ENCODE results near the gene LCK. TPM values are rescaled to one million over a fixed set of nuclear protein-coding genes. Genes with fewer than 3 reads are reported as not detected.
"Not testable (repeated sequence)": the region's sequence is repeated elsewhere in the genome, so short reads cannot be mapped to it uniquely, and the experiment has no call there.

Gene LCK
- total RNA-seq, 2 experiments from 2014 or later, result 224 to 246 TPM

- ChIA-PET CTCF (no interaction called here), POLR2A (no interaction called here)
- no peak overlapping the region for H3K27ac Mint-ChIP-seq
- peaks cover 61% of the 10 kb centered on the region for H3K36me3 Mint-ChIP-seq
- H3K9me3 Mint-ChIP-seq, result no peaks in the 10 kb centered on the region
- H3K27me3 Mint-ChIP-seq, result no peaks in the 10 kb centered on the region
- H3K4me3 Mint-ChIP-seq, result no peak overlapping the region
- peaks cover 40% of the 10 kb centered on the region for H3K4me1 Mint-ChIP-seq (ENCODE audit: low read depth)
- intact Hi-C loops (cut with micrococcal nuclease), result no loop called here
- no peak for DNase-seq
These were observed 24.4 kb downstream of the LCK start for GRCh38 chr1:32275424-32275823.

GRCh38 chr1:32276032-32276782 is 25.1 kb downstream of the LCK start:
- H3K27ac Mint-ChIP-seq, result no peak overlapping the region
- H3K9me3 Mint-ChIP-seq, result no peaks in the 10 kb centered on the region
- intact Hi-C loops (cut with micrococcal nuclease), result no loop called here
- no peak for DNase-seq
- ChIA-PET CTCF (interaction anchor here (0.6 to 1.0 kb wide), 2 partner anchors 15 to 33 kb away, joined by 3 read pairs; no protein-coding TSS in a partner anchor), POLR2A (no interaction called here)
- H3K4me1 Mint-ChIP-seq (ENCODE audit: low read depth), result peaks cover 38% of the 10 kb centered on the region
- no peak overlapping the region for H3K4me3 Mint-ChIP-seq
- H3K36me3 Mint-ChIP-seq, result peaks cover 60% of the 10 kb centered on the region
- H3K27me3 Mint-ChIP-seq, result no peaks in the 10 kb centered on the region

- H3K27me3 Mint-ChIP-seq; POLR2A ChIA-PET; H3K4me1 Mint-ChIP-seq (ENCODE audit: low read depth); H3K9me3 Mint-ChIP-seq; H3K4me3 Mint-ChIP-seq; DNase-seq; intact Hi-C loops (cut with micrococcal nuclease); CTCF ChIA-PET; H3K27ac Mint-ChIP-seq: not testable (repeated sequence)
- H3K36me3 Mint-ChIP-seq, result peaks cover 40% of the 10 kb centered on the region
These were observed 33.7 kb downstream of the LCK start for GRCh38 chr1:32284777-32285176.

DNA sequence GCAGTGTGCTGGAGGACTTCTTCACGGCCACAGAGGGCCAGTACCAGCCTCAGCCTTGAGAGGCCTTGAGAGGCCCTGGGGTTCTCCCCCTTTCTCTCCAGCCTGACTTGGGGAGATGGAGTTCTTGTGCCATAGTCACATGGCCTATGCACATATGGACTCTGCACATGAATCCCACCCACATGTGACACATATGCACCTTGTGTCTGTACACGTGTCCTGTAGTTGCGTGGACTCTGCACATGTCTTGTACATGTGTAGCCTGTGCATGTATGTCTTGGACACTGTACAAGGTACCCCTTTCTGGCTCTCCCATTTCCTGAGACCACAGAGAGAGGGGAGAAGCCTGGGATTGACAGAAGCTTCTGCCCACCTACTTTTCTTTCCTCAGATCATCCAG is 34.6 kb downstream of the LCK start:
- Mint-ChIP-seq H3K4me3 (no peak overlapping the region), H3K9me3 (no peaks in the 10 kb centered on the region), H3K27ac (no peak overlapping the region), H3K4me1 (ENCODE audit: low read depth) (peaks cover 5% of the 10 kb centered on the region), H3K27me3 (no peaks in the 10 kb centered on the region), H3K36me3 (peaks cover 33% of the 10 kb centered on the region)
- no peak for DNase-seq
- ChIA-PET CTCF (no interaction called here), POLR2A (no interaction called here)
- intact Hi-C loops (cut with micrococcal nuclease), result no loop called here

- Mint-ChIP-seq H3K27me3 (no peaks in the 10 kb centered on the region), H3K4me3 (no peak overlapping the region), H3K27ac (no peak overlapping the region), H3K36me3 (peaks cover 29% of the 10 kb centered on the region), H3K4me1 (ENCODE audit: low read depth) (peaks cover 15% of the 10 kb centered on the region), H3K9me3 (no peaks in the 10 kb centered on the region)
- no peak for DNase-seq
- ChIA-PET CTCF (interaction anchor here (3.1 kb wide), 1 partner anchor 39 kb away, joined by 11 read pairs; no protein-coding TSS in a partner anchor), POLR2A (no interaction called here)
- intact Hi-C loops (cut with micrococcal nuclease), result no loop called here
These were observed 35.7 kb downstream of the LCK start for GRCh38 chr1:32286763-32287162.

DNA sequence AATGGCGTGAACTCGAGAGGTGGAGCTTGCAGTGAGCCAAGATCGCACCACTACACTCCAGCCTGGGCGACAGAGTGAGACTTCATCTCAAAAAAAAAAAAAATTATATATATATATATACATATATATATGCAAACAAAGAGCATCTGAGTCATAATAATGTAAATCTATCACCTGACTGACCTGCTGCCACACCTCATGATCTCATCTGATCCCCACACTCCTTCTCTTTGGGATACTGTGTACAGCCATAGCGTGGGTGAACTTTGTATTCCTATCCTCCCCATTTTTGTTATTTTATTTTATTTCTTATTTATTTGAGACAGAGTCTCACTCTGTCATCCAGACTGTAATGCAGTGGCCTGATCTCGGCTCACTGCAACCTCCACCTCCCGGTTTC is 38.2 kb downstream of the LCK start:
- H3K36me3 Mint-ChIP-seq, result peaks cover 31% of the 10 kb centered on the region
- no peak for DNase-seq
- no peak overlapping the region for H3K4me3 Mint-ChIP-seq
- POLR2A ChIA-PET, result no interaction called here
- intact Hi-C loops (cut with micrococcal nuclease), result no loop called here
- H3K4me1 Mint-ChIP-seq (ENCODE audit: low read depth), result peaks cover 24% of the 10 kb centered on the region
- CTCF ChIA-PET, result interaction anchor here (1.0 kb wide), 1 partner anchor 73 kb away, joined by 4 read pairs; no protein-coding TSS in a partner anchor
- H3K27ac Mint-ChIP-seq, result peak overlapping the region; percentile 6
- no peaks in the 10 kb centered on the region for H3K27me3 Mint-ChIP-seq
- H3K9me3 Mint-ChIP-seq, result no peaks in the 10 kb centered on the region

DNA sequence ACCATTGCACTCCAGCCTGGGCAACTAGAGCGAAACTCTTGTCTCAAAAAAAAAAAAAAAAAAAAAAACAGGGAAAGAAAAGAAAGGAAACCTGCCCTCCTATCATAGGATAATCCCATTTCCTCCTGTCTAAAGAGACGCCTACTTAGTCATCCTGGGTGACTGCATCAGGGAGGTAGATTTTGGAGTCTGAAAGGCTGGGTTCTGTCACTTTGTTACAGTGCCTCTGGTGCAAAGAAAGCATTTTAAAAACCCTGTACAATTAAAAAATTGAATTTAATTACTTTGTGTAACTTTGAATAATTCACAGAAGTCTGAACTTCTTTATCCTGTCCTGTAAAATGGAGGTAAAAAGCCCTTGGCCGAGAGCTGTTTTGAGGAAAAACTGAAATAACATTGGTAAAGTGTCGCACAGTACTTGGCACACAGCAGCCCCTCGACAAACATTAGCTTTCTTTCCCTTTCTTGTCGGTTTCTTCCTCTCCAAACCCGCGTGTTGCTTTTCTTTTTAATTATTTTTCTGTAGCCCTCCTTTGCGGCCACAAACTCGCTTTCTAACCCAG is 40.2 kb downstream of the LCK start:
- peaks cover 25% of the 10 kb centered on the region for H3K36me3 Mint-ChIP-seq
- intact Hi-C loops (cut with micrococcal nuclease), result loop anchor here (2.0 to 5.0 kb wide), 3 partner anchors 18 to 68 kb away; partner anchors contain the start of genes EIF3I, MARCKSL1 and TMEM234
- ChIA-PET CTCF (interaction anchor here (0.7 to 2.5 kb wide), 8 partner anchors 9 to 122 kb away, joined by 3 to 29 read pairs (median 4); partner anchors contain the start of gene LCK), POLR2A (interaction anchor here (0.5 to 2.3 kb wide), 11 partner anchors 10 to 103 kb away, joined by 3 to 16 read pairs (median 5); partner anchors contain the start of genes BSDC1, LCK and MARCKSL1)
- no peaks in the 10 kb centered on the region for H3K27me3 Mint-ChIP-seq
- peak overlapping the region; percentile 93 for H3K27ac Mint-ChIP-seq
- no peaks in the 10 kb centered on the region for H3K9me3 Mint-ChIP-seq
- DNase-seq, result no peak
- H3K4me3 Mint-ChIP-seq, result peak overlapping the region; percentile 100
- peaks cover 39% of the 10 kb centered on the region for H3K4me1 Mint-ChIP-seq (ENCODE audit: low read depth)

DNA sequence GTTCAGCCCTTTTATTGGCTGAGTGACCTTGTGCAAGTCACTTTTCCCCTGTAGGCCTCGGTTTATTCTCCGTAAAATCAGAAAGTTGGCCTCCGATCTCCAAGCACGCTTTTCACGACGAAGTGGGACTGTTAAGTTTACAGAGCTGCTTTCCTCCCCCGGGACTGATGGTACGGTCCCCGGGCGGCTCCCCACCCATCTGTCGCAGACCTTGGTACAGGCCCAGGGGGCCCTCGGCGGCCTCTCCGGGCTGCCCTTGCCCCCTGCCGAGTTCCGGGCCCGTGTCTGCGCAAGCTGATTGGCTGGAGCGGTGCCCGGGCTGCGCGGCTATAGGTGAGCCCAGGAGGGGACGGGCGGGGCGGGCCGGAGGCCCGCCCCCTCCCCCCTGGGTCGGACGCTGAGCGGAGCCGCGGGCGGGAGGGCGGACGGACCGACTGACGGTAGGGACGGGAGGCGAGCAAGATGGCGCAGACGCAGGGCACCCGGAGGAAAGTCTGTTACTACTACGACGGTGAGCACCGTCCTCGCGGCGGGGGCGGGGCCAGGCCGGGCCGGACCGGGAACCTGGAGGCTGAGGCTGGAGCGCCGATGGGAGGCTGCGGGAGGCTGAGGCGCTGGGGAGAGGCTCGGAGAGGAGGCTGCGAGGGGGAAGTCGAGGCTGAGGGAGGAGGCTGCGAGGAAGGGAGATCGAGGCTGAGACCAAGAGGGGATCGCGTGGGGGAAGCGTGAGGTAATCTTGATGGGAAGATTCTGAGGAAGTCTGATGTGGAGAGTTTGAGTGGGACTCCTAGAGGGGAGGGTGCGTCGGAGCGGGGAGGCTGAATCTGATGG is 40.9 kb downstream of the LCK start, which contains the start of gene HDAC1:
Gene HDAC1 (plus strand): TSS at position 376 of the 831 bp plus-strand sequence. CDS start 87 bp downstream, at position 463.
- CTCF ChIA-PET, result interaction anchor here (0.7 to 2.5 kb wide), 7 partner anchors 8 to 122 kb away, joined by 3 to 29 read pairs (median 4); partner anchors contain the start of gene LCK
- Mint-ChIP-seq H3K4me3 (peak within 1 kb of the TSS; percentile 100), H3K4me1 (ENCODE audit: low read depth) (peaks cover 46% of the 10 kb centered on the region), H3K27ac (peak within 1 kb of the TSS; percentile 93), H3K27me3 (no peaks in the 10 kb centered on the region), H3K9me3 (no peaks in the 10 kb centered on the region), H3K36me3 (peaks cover 26% of the 10 kb centered on the region)
- POLR2A ChIA-PET, result interaction anchor here (0.5 to 2.3 kb wide), 11 partner anchors 11 to 102 kb away, joined by 3 to 16 read pairs (median 5); partner anchors contain the start of genes BSDC1, LCK and MARCKSL1
- intact Hi-C loops (cut with micrococcal nuclease), result loop anchor here (1.0 to 5.0 kb wide), 5 partner anchors 19 to 102 kb away; partner anchors contain the start of genes BSDC1, EIF3I, LCK and MARCKSL1
- peak; percentile 98 for DNase-seq

- CTCF ChIA-PET, H3K27ac Mint-ChIP-seq: not testable (repeated sequence)
These were observed 47.1 kb downstream of the LCK start for GRCh38 chr1:32298211-32298610.

GRCh38 chr1:32299327-32299726 is 48.3 kb downstream of the LCK start:
- H3K27ac Mint-ChIP-seq, result no peak overlapping the region
- H3K27me3 Mint-ChIP-seq, result no peaks in the 10 kb centered on the region
- H3K9me3 Mint-ChIP-seq, result no peaks in the 10 kb centered on the region
- H3K36me3 Mint-ChIP-seq, result peaks cover 30% of the 10 kb centered on the region
- ChIA-PET POLR2A (interaction anchor here (0.6 kb wide), 1 partner anchor 37 kb away, joined by 4 read pairs; the partner anchor contains the start of gene MARCKSL1), CTCF (interaction anchor here (0.6 to 1.1 kb wide), 2 partner anchors 51 to 413 kb away, joined by 3 read pairs; no protein-coding TSS in a partner anchor)
- no peak for DNase-seq
- peaks cover 44% of the 10 kb centered on the region for H3K4me1 Mint-ChIP-seq (ENCODE audit: low read depth)
- H3K4me3 Mint-ChIP-seq, result no peak overlapping the region
- intact Hi-C loops (cut with micrococcal nuclease), result no loop called here

More at GRCh38 chr1:32298211-32298610, 47.1 kb downstream of the LCK start:
- H3K4me3 Mint-ChIP-seq; H3K27me3 Mint-ChIP-seq; H3K9me3 Mint-ChIP-seq; DNase-seq; POLR2A ChIA-PET; intact Hi-C loops (cut with micrococcal nuclease): not testable (repeated sequence)
- peaks cover 20% of the 10 kb centered on the region for H3K36me3 Mint-ChIP-seq
- peaks cover 45% of the 10 kb centered on the region for H3K4me1 Mint-ChIP-seq (ENCODE audit: low read depth)

GRCh38 chr1:32303358-32303757 is 52.3 kb downstream of the LCK start:
- no peaks in the 10 kb centered on the region for H3K27me3 Mint-ChIP-seq
- POLR2A ChIA-PET, result interaction anchor here (0.6 to 1.4 kb wide), 2 partner anchors 11 to 40 kb away, joined by 3 to 4 read pairs; partner anchors contain the start of gene HDAC1
- no peaks in the 10 kb centered on the region for H3K9me3 Mint-ChIP-seq
- CTCF ChIA-PET, result interaction anchor here (0.9 to 1.3 kb wide), 3 partner anchors 19 to 88 kb away, joined by 3 read pairs; partner anchors contain the start of gene LCK
- H3K27ac Mint-ChIP-seq, result no peak overlapping the region
- DNase-seq, result no peak
- peaks cover 36% of the 10 kb centered on the region for H3K36me3 Mint-ChIP-seq
- intact Hi-C loops (cut with micrococcal nuclease), result no loop called here
- H3K4me3 Mint-ChIP-seq, result no peak overlapping the region
- peaks cover 44% of the 10 kb centered on the region for H3K4me1 Mint-ChIP-seq (ENCODE audit: low read depth)

Measured in activated CD4-positive, alpha-beta memory T cell treated with anti-CD3 and anti-CD28 coated beads for 36 hours (primary cell).